ENCODE results near the gene ZNF487. TPM values are rescaled to one million over a fixed set of nuclear protein-coding genes. Genes with fewer than 3 reads are reported as not detected.
A peak's percentile ranks its signal among the peaks of the same experiment; 100 is the strongest.

ZNF487 gene
- total and polyA plus RNA-seq, 2 of the 13 experiments (the other 11 are each of a cell fraction or from before 2014, with no cell fraction given) = 7.4 to 8.8 TPM

DNA sequence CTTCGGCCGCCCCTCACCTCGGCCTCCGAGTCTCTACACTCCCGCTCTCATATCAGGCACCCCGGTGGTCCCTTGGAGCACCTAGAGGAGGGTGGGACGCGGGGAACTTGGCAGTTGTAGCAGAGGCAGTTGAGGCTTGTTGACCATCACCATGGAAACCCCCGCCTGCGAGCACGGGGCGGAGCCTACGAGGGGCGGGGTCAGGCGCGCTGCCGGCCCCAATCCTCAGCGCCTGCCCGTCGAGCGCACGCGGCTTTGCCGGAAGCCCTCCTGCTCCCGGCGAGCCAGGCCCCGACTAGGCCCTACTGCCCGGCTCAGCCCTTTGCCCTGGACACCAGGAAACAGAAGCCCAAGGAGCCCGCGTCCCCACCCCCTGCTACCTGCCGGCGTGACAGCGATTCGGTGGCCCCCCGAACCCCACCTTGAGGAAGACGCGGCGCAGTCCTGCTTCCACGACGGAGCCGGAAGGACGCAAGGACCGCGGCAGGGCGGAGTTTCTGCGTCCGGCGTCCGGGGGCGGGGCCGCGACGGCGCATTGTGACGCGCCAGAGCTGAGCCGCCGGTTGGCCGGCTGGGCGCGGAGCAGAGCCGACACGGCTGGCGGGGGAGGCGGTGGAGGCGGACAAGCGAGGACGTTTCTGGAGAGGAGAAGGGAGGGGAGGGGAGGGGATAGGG lies 28.1 kb upstream of the ZNF487 start, which contains the start of gene HNRNPF (continued):
- peak; percentile 74 for TF ChIP-seq SKI (IDR thresholded peaks at IDR 0.05; ENCODE audit: partially characterized antibody)
- no peak for TF ChIP-seq MED8 (CRISPR knock-in tag; IDR thresholded peaks at IDR 0.05; ENCODE audit: insufficient replicate concordance)
- TF ChIP-seq ZZZ3 (CRISPR knock-in tag; IDR thresholded peaks at IDR 0.05; ENCODE audit: borderline replicate concordance) = peak; percentile 76
- TF ChIP-seq AKAP8 (CRISPR knock-in tag; IDR thresholded peaks at IDR 0.05) = no peak
- TF ChIP-seq ZNF770 (CRISPR knock-in tag; IDR thresholded peaks at IDR 0.05) = no peak; the same call in 1 of the 2 replicates
- TF ChIP-seq MTA1 (CRISPR knock-in tag; IDR thresholded peaks at IDR 0.05; ENCODE audit: borderline replicate concordance) = no peak; the same call in 1 of the 2 replicates
- TF ChIP-seq CSRNP2 (CRISPR knock-in tag; conservative IDR thresholded peaks at IDR 0.05; ENCODE audit: low read depth) = no peak
- 0 out of 2 replicates have a peak, but pooled peaks have one; percentile 22 for TF ChIP-seq ZNF280B (CRISPR knock-in tag; IDR thresholded peaks at IDR 0.05; ENCODE audit: borderline replicate concordance)
- TF ChIP-seq PITX1 (CRISPR knock-in tag; IDR thresholded peaks at IDR 0.05) = peak; percentile 78
- TF ChIP-seq ZNF207 (IDR thresholded peaks at IDR 0.05; ENCODE audit: borderline replicate concordance) = no peak
- TF ChIP-seq, protein P1, sequence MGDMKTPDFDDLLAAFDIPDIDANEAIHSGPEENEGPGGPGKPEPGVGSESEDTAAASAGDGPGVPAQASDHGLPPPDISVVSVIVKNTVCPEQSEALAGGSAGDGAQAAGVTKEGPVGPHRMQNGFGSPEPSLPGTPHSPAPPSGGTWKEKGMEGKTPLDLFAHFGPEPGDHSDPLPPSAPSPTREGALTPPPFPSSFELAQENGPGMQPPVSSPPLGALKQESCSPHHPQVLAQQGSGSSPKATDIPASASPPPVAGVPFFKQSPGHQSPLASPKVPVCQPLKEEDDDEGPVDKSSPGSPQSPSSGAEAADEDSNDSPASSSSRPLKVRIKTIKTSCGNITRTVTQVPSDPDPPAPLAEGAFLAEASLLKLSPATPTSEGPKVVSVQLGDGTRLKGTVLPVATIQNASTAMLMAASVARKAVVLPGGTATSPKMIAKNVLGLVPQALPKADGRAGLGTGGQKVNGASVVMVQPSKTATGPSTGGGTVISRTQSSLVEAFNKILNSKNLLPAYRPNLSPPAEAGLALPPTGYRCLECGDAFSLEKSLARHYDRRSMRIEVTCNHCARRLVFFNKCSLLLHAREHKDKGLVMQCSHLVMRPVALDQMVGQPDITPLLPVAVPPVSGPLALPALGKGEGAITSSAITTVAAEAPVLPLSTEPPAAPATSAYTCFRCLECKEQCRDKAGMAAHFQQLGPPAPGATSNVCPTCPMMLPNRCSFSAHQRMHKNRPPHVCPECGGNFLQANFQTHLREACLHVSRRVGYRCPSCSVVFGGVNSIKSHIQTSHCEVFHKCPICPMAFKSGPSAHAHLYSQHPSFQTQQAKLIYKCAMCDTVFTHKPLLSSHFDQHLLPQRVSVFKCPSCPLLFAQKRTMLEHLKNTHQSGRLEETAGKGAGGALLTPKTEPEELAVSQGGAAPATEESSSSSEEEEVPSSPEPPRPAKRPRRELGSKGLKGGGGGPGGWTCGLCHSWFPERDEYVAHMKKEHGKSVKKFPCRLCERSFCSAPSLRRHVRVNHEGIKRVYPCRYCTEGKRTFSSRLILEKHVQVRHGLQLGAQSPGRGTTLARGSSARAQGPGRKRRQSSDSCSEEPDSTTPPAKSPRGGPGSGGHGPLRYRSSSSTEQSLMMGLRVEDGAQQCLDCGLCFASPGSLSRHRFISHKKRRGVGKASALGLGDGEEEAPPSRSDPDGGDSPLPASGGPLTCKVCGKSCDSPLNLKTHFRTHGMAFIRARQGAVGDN (CRISPR knock-in tag; IDR thresholded peaks at IDR 0.05) = peak; percentile 96
- TF ChIP-seq SOX5 (CRISPR knock-in tag; IDR thresholded peaks at IDR 0.05; ENCODE audit: borderline replicate concordance) = peak; percentile 34; the same call in 1 of the 2 replicates
- no peak for TF ChIP-seq ZNF597 (CRISPR knock-in tag; IDR thresholded peaks at IDR 0.05)
- TF ChIP-seq ZNF512B (CRISPR knock-in tag; IDR thresholded peaks at IDR 0.05; ENCODE audit: borderline replicate concordance) = 0 out of 2 replicates have a peak, but pooled peaks have one; percentile 41

Data from HepG2 (cell line).